Measurements from ENCODE around the gene BLM.

GRCh38 chr15:90851940-90852339, 134.8 kb downstream of the BLM start:
- TF ChIP-seq, protein P1, sequence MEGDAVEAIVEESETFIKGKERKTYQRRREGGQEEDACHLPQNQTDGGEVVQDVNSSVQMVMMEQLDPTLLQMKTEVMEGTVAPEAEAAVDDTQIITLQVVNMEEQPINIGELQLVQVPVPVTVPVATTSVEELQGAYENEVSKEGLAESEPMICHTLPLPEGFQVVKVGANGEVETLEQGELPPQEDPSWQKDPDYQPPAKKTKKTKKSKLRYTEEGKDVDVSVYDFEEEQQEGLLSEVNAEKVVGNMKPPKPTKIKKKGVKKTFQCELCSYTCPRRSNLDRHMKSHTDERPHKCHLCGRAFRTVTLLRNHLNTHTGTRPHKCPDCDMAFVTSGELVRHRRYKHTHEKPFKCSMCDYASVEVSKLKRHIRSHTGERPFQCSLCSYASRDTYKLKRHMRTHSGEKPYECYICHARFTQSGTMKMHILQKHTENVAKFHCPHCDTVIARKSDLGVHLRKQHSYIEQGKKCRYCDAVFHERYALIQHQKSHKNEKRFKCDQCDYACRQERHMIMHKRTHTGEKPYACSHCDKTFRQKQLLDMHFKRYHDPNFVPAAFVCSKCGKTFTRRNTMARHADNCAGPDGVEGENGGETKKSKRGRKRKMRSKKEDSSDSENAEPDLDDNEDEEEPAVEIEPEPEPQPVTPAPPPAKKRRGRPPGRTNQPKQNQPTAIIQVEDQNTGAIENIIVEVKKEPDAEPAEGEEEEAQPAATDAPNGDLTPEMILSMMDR (IDR thresholded peaks at IDR 0.05) = no peak
- no peak for TF ChIP-seq ZFX (IDR thresholded peaks at IDR 0.05; ENCODE audit: borderline replicate concordance)

Measured in 22Rv1 (cell line).